ENCODE data around the gene MED13L.

MED13L gene

GRCh38 chr12:116209503-116209902 is 68.0 kb downstream of the MED13L start:
- DNase-seq = no peak

- DNase-seq = no peak
Observed at GRCh38 chr12:116207274-116207673, 70.2 kb downstream of the MED13L start.

DNA sequence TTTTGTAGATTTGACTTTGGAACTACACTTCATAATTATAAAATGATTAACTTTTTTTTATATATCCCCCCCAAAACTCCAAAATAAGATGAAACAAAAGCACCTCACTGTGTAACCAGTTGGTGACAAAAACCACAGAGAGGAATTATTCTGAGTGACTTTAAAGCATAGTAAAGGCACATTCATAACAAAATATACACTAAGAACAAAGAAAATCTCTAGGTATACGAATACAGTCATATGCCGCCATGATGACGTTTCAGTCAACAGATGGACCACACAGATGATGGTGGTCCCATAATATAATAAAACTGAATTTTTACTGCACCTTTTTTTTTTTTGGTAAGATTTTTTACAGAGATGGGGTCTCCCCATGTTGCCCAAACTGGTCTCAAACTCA is 70.7 kb downstream of the MED13L start:
- no peak for DNase-seq

DNA sequence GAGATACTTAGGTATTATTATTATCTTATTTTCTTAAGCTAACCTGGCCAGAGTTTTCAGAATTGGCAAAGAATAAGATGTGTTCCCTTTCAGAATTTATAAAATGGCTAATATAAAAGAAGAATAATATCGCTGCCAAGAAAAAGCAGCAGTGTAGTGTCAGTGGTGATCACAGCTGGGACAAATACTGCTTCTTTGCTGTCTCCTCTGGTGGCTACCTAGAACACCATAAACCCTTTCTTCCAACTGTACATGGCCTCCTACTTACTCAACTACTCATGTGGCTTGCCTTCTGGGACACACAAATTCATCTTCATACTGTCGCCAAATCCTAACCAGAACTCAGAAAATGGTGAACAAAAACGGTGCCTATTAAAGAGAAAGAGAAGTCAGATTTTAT is 72.7 kb downstream of the MED13L start:
- no peak for DNase-seq

- no peak for DNase-seq
Observed at GRCh38 chr12:116204169-116204568, 73.3 kb downstream of the MED13L start.

DNA sequence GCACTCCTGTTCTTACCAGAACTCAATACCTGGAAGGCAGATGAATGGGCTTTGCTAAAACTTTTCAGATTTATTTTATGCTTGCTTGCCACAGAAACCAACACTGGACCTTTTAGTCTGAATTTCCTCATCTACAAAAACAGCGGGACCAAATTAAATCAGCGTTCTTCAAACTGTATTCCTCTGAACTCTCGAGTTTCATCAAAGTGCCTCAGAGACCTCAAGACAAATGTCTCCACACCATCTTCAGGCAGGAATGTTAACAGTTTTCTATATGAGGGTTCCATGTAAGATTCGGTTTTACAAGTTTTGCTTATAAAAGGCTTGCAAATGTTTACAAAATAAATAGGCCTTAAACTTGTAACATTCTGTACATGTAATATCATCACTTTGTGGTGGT is 74.6 kb downstream of the MED13L start:
- DNase-seq = no peak

DNA sequence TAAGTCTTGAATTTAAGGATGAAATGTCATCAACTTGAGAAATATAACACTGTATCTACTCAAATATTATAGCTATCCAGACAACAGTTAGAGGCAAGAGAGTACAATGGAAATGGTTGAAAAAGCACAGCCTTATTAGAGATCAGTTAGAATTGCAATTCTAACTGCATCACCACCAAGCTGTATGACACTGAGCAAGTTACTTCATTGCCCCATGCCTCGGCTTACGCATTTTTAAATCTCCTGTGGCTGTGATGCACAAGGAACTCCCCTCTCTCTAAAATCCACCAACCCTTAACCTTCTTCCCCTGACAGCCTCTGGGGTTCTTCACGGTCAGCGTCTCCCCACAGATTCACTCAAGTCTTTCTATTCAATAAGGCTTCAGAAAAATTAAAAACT is 75.1 kb downstream of the MED13L start:
- DNase-seq = no peak

DNA sequence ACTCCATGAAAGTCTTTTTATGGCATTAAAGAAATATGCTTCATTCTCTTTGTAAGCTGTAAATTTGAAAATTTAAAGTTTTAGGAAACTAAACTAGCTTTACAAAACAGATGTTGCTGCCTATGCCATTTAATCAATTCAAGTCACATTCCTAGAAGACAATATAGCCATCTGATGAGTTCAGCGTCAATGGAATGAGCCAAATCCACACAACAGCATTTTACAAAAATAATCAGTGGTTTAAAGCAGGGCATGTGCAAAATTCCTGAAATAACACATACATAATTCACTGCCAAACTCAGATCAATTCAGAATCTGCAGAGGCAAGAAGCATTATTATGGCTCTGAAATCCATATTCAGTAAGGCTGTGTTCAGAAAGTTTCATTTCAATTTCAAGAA is 75.6 kb downstream of the MED13L start:
- no peak for DNase-seq

GRCh38 chr12:116201359-116201758 is 76.1 kb downstream of the MED13L start:
- no peak for DNase-seq

GRCh38 chr12:116200812-116201211 is 76.7 kb downstream of the MED13L start:
- no peak for DNase-seq

GRCh38 chr12:116199160-116199706 is 78.3 kb downstream of the MED13L start:
- DNase-seq = no peak

DNA sequence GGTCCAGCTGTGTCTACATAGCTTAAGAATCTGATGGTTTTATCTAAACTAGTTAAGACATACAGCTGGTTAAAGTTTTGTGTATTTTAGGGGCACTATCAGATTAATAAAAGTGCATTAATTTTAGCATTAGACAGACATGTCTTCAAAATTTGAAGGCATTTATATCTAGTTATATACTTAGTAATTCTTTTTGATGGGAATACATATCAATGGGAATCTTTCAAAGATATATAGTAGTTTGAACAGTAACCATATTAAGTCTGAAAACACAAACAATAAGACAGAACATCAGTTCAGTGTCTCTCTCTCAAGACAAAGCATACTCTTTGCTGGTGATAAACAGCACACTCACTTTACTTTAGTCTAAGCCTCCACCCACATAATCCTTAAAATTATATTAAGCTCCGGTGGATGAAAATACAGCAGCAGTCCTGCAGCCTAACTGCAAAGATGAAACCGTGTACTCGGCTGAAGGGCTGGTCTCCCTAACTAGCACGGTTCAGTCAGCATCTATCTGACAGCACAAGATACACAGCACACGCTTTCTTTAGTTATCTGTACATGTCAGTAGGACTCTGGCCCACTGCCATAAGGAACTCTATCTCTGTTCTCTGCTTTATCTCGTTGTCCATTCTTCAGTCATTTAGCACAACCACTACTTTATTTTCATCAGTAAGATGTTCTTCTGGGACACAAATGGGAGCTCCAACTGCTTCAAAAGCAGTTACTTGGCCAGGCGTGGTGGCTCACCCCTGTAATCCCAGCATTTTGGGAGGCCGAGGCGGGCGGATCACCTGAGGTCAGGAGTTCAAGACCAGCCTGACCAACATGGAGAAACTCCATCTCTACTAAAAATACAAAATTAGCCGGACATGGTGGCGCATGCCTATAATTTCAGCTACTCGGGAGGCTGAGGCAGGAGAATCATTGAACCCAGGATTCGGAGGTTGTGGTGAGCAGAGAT is 80.5 kb downstream of the MED13L start:
- DNase-seq = no peak

GRCh38 chr12:116196226-116196625 is 81.3 kb downstream of the MED13L start:
- no peak for DNase-seq

DNA sequence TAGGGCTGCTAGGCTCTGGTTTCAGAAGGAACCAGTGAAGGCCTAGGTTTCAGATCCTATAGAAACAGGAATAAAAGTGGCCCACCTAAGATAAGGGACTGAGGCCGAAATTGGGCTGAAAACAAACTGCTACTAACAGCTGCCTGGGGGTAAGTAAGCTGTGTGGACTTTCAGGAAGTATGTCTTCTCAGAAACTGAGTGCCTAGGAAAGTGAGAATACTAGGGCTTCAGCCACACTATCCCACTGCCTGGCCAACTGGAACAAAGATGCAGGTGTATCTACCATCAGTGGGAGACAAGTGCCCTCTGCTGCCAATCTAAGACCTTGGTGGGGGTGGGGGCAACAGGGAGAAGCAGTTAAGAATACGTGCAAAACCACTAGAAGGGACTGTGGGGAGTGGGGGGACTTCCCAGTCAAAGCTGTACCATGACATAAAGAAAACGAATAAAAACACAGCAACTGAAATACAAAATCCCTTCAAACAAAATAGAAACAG is 82.5 kb downstream of the MED13L start:
- DNase-seq = no peak

DNA sequence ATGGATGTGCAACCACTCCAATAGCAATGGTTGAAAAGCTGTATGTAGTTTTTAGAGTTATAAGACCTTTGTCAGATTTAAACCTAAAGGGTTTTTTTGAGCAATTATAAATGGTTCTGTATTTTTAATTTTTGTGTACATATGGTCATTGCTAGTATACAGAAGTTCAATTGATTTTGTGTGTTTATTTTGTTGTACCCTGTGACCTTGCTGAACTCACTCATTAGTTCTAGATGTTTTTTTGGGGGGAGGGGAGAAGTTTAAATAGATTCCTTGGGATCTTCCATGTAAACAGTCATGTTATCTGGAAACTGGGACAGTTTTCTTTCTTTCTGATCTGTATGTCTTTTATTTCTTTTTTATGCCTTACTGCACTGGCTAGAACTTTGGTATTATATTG is 87.8 kb downstream of the MED13L start:
- DNase-seq = no peak

GRCh38 chr12:116188581-116188980 is 88.9 kb downstream of the MED13L start:
- no peak for DNase-seq

- DNase-seq = peak; percentile 67
Observed at GRCh38 chr12:116187151-116187511, 90.4 kb downstream of the MED13L start.

DNA sequence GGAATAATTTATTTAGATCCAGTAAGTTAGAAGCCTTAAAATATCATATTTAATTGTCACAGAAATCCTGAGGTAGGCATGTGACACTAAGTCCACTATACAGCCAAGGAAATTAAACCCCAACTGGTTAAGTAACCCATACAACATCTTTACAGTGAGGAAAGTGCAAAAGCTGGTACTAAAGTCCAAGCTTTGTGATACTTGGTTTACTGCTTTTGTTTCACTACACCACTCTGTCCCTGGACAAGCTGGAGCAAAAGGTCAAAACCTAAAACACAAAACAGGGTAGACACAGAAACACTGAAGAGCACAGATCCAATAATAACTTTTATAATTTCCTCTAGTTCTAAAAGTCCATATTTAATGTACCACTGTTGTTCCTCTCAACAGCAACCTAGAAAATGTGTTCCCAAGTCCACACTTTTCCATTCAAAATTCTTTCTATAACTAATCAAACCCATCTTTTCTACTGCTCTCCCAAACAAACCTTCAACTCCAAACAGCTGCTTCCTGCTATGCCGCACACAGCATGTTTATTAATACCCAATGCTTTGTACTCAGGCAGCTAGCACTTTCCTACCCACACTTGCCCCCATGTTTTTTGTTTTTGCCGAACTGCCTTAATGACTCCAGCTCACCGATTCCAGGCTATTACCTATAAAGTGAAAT is 90.9 kb downstream of the MED13L start:
- peak; percentile 67 for DNase-seq

GRCh38 chr12:116184763-116185162 is 92.7 kb downstream of the MED13L start:
- DNase-seq = no peak

DNA sequence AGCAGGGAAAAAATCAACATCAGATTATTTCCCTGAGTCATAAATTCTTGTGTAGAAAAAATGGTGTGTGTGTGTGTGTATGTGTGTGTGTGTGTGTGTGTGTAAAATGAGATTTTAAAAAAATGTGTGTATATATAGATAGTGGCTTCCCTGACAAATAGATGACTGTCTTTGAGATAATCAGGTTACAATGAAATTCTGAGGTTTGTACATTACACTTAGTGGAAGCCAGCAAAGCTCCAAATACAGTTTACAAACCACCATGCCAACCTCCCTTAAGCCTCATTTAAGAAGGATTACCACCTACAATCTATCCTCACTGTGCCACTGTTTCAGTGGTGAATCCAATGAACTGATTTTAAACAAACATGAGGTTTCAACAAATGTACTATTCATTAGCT is 93.8 kb downstream of the MED13L start:
- DNase-seq = no peak

DNA sequence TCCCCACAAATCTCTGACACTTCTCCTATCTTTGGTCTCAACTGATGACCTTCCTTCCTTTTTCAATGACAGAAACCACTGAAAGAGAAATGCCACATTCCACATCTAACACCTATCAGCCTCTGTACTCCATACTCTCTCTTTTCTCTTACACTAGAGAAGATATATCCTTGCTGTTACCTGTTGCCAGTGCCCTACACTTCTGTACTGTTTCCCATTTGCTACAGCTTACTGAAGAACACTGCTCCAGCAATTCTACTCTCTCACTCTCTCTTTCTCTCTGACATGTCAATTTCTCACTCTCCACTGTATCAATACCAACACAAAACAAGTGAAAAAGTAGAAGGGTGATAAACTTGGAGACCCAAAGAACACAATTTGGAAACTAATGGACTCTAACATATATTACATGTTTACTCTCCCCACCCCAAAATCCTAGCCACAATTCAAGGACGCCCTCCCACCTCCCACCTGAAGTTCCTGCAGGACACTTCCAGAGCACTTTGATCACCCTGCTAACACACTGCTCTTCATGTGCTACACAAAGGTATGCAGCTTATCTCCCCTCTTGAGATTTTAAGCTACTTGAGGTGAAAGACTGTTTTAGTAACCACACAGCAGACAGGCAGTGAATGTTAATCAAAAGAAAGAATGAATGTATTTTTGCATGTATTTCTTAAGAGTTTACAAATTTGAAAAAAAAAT is 95.0 kb downstream of the MED13L start:
- no peak for DNase-seq

- no peak for DNase-seq
Observed at GRCh38 chr12:116180448-116180847, 97.0 kb downstream of the MED13L start.

GRCh38 chr12:116179384-116179783 is 98.1 kb downstream of the MED13L start:
- DNase-seq = no peak
